ENCODE measurements around the gene GZMM.
A peak's percentile ranks its signal among the peaks of the same experiment; 100 is the strongest.

Gene GZMM

DNA sequence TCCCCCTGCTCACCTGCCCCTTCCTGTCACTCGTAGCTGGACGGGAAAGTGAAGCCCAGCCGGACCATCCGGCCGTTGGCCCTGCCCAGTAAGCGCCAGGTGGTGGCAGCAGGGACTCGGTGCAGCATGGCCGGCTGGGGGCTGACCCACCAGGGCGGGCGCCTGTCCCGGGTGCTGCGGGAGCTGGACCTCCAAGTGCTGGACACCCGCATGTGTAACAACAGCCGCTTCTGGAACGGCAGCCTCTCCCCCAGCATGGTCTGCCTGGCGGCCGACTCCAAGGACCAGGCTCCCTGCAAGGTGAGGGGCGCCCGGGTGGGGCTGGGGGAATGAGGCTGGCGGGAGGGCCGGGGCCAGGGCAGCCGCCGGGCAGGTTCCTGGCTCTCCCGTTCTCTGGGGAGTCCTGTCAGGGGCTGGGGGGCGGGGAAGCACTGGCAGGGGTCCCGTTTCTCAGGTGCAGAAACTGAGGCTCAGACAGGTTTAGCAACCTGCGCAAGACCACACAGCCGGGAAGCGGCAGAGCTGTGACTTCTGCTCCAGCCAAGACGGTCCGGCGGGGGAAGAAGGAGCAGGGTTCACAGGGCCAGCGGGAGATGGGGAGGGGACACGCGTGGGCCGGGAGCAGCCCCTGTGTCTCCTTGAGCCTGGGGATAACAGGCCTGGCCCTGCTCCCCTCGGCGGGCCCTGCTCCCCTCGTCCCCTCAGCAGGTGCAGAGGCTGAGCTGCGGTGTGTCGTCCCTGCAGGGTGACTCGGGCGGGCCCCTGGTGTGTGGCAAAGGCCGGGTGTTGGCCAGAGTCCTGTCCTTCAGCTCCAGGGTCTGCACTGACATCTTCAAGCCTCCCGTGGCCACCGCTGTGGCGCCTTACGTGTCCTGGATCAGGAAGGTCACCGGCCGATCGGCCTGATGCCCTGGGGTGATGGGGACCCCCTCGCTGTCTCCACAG is 5.3 kb downstream of the GZMM start:
- intact Hi-C loops (cut with DNase I) = no loop called here
- DNase-seq = no peak

DNA sequence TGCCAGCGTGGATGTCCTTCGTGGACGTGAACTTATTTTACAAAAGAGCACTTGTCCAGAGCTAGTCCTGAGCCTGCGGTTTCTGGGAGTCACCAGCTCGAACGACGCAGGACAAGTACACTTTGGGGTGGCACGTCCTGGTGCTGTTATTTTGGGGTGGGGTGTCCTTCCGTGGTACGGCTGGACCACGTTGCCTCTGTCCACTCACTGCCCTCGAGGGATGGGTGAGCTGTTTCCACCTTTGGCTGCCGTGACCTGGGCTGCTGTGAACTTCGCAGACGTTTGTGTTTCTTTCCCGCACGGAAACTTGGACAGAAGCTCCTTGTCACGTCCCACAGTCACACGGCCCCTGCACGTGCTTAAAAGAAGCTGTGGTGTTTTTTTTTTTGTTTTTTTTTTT is 11.0 kb downstream of the GZMM start:
- DNase-seq = no peak
- intact Hi-C loops (cut with DNase I) = no loop called here

DNA sequence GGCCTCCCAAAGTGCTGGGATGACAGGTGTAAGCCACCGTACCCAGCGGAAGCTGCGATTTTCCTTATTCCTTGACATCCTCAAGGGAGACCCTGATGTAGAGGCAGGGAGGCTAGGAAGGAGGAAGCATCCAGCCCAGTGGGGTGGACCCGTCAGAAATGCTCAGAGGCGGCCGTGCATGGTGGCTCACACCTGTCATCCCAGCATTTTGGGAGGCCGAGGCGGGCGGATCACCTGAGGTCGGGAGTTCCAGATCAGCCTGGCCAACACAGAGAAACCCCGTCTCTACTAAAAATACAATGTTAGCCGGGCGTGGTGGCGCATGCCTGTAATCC is 11.6 kb downstream of the GZMM start:
- DNase-seq = no peak
- intact Hi-C loops (cut with DNase I) = no loop called here

DNA sequence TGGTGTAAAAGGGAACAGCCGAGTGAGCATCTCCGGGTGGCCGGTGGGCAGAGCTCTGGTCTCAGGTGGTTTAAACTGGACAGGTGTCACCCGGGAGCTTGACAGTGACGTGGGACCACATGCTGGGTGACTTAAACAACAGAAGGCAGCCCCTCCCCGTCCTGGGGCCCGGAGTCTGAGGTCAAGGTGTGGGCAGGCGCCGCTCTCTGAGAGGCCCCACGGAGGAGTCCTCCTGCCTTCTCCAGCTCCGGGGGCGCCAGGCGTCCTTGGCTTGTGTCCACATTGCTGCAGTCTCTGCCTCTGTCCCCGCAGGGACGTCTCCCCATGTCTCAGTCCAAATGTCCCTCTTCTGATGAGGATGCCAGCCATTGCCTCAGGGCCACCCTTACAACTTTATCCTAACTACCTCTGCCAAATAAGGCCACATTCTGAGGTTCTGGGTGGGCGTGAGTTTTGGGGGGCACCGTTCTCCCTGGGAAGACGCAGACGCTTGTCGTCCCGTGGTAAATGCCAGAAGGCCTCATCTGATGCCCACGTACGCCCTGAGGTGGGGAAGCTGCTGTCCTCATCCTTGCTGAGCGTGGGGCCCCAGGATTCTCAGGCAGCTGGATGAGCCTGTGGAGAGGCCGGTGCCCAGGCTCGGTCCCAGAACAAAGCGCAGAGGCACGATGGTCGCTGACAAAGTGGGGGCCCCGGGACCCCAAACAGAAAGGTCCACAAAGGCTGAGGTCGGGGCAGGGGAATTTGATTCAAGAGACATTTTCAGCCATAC is 12.9 kb downstream of the GZMM start:
- intact Hi-C loops (cut with DNase I) = no loop called here

DNA sequence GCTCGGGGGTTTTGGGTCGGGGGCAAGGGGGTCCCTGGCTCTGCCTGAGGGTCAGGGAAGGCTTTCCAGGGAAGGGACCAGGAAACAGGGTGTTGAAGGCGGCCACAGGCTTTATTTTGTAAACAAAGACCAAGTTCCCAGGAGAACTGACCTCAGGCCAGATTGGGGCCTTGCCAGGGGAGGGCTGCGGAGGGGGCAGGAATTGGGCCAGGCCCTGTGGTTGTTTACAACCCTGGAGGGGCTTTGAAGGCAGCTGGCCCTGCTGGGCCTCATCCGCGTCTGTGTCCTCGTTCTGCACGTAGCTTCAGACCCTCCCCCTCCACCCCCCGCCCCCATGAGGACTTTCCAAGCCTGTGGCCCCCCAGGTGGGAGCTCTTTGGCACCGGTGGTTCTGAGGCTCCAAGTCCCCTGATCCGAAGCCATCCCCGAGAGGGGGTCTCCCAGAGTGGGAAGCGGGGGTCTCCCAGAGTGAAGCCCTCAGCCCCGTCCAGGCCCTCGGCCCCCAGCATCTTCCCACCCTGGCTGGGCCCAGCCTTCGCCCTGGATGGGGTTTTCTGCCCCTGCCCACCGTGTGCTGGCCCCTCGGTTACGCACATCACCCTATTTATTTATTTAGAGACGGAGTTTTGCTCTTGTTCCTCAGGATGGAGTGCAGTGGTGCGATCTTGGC is 15.1 kb downstream of the GZMM start:
- intact Hi-C loops (cut with DNase I) = no loop called here
- DNase-seq = peak in 8 of 42 donors; percentile 35 to 56 (median 40)

More for the DNA sequence above, 12.9 kb downstream of the GZMM start:
- DNase-seq = no peak

DNA sequence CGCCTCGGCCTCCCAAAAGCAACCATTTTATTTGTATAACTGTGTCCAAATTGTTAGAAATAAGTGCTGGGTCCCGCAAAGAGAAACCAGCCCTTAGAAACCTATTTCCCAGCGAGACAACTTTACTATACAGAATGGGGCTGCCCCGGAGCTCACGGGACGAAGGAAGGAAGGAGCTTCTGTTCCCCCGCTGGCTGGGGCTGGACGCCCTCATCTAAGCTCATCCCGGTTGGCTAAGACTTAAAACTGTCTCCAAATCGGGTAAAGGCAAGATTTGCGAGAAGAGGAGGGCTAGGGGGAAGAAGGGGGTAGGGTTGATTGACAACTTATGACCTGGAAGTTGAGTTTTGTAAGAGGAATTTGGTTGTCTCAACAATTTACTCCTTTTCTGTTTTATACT is 16.3 kb downstream of the GZMM start:
- intact Hi-C loops (cut with DNase I) = no loop called here
- DNase-seq = no peak

DNA sequence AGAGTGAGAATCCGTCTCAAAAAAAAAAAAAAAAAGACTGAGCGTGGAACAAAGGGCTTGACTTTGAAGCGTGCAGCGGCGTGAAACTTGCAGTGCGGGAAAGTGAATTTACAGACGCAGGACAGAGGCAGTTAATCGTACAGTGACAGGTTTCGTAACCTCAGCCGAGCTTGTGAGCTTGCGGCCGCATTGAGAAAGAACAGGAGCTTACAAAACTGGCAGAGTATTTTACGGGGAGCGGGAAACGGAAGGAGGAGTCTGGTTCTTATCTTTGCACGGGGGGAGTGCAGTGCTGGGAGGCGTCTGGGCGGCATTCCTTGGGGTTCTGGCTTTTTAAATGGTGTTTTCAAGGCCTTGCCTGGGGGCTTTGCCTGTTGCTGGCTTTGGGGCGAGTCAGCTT is 22.6 kb downstream of the GZMM start:
- peak in 1 of 42 donors; percentile 2 for DNase-seq
- intact Hi-C loops (cut with DNase I) = no loop called here

DNA sequence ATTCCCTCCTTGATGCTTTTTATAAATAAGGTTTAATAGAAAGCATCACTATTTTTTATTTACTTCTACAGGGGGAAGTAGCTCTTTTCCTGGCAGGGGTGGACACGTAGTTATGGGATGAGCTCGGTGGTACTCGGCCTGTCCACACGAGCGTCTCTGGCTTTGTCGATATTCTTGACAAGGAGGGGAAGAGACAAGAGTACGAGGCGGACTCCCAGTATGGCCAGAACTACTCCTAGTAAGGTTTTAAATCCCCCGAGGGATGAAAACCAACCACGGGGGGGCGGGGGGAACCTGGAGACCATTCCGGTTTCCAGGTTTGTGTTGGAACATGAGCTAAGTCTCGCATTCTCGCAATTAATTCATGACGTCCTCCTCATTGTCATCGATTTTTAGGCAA is 23.0 kb downstream of the GZMM start:
- peak in 1 of 42 donors; percentile 2 for DNase-seq
- intact Hi-C loops (cut with DNase I) = no loop called here

DNA sequence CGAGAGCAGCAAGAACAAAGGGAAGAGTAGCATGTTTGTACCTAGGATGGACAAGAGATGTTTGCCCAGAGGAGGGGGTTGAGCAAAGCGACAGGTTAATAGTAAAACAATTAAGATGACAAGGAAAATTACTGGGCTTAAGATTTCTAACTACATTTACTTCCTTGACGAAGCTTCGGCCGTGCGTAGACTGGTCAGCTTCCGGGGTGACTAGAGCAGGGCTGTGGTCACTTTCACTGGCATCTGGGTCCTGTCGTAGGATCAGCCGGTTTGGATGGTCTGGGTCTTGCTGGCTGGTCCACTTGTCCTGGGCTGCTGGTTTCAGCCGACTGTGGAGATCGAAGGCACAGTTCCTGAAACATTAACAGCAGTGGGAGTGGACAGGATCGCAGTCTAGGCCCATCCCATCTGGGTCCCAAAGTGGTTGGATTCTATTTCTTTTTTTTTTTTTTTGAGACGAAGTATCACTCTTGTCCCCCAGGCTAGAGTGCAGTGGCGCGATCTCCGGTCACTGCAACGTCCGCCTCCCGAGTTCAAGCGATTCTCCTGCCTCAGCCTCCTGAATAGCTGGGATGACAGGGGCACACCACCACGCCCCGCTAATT is 23.5 kb downstream of the GZMM start:
- intact Hi-C loops (cut with DNase I) = no loop called here
- DNase-seq = no peak

DNA sequence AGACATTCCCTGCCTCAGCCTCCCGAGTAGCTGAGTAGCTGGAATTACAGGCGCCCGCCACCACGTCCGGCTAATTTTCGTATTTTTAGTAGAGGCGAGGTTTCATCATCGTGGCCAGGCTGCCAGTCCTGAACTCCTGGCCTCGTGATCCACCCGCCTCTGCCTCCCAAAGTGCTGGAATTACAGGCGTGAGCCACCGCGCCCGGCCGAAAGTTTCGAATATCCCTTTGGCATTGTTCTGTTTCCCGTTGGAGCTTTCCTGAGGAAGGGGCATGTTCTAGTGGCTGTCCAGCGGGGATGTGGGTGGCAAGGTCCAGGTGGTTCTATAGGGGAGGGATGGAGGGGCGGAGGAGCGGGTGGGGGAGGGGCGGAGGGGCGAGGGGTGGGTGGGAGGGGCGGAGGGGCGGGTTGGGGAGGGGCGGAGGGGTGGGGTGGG is 26.4 kb downstream of the GZMM start:
- DNase-seq = peak in 1 of 42 donors; percentile 1
- intact Hi-C loops (cut with DNase I) = loop anchor here (5.0 kb wide), 1 partner anchor 38 kb away; the partner anchor contains the start of gene CDC34

DNA sequence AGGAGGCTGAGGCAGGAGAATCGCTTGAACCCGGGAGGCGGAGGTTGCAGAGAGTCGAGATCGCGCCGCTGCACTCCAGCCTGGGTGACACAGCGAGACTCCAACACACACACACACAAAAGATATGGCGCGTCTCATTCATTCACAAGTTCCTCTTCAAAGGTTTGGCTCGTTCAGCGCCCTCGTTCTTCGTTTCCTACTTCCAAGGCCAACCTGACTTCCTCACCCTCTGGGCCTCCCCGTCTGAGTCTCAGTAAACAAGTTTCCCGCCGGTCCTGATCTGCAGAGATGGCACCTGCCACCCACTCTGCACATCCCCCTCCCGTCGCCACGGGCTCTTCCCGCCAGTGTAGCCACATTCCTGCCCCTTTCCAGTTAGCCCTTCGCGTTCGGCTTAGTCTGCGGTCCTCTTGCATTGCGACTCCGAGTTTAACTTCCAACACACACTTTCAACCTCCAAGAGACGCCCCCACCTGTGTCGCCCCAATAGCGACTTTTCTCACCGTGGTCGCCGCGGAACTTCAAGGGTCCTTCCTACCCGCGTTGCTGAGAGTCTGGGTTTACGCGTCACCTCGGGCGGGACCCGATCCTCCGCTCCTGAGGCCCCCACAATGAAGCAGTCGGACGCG is 27.2 kb downstream of the GZMM start:
- intact Hi-C loops (cut with DNase I) = loop anchor here (5.0 kb wide), 1 partner anchor 39 kb away; the partner anchor contains the start of gene CDC34

DNA sequence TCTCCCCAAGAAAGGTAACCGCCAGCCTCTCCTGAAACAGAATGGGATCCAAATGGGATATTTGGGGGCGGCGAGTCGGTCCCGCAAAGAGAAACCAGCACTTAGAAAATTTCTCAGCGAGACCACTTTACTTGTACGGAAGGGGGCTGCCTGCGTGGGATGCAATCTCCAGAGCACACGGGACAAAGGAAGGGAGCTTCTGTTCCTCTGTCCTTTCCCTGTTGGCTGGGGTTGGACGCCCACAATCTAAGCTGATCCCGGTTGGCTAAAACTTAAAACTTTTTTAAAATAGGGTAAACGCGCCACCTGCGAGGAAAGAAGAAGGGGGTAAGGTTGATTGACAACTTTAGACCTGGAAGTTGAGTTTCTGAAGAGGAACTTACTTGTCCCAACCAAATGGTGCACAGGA is 27.7 kb downstream of the GZMM start:
- DNase-seq = peak in 1 of 42 donors; percentile 4

More for the DNA sequence above, 27.2 kb downstream of the GZMM start:
- peak in 4 of 42 donors; percentile 5 to 41 (median 20) for DNase-seq

DNA sequence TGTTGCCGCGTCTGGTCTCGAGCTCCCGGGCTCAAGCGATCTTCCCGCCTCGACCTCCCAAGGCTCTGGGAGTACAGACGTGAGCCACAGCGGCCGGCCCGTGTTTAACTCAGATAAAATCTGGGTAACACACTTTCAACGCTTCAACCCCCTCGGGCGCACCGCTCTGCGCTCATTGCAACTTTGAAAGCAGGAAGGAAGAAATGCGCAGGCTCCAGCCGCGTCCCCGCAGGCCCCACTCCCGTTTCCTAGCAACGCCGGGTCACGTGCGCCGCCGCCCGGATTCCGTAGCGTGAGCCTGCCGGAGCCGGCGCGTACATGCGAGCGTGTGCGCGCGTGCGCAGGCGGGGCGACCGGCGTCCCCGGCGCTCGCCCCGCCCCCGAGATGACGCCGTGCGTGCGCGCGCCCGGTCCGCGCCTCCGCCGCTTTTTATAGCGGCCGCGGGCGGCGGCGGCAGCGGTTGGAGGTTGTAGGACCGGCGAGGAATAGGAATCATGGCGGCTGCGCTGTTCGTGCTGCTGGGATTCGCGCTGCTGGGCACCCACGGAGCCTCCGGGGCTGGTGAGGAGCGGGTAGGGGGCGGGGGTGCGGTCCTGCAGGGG is 28.4 kb downstream of the GZMM start, which contains the start of gene BSG:
BSG (plus strand) TSS at position 457 of the 603 bp plus-strand sequence; CDS start at position 496, 39 bp downstream.
- peak; percentile 93 to 100 (median 98) for DNase-seq
- intact Hi-C loops (cut with DNase I) = loop anchor here (5.0 kb wide), 1 partner anchor 40 kb away; the partner anchor contains the start of gene CDC34

More for the DNA sequence above, 27.7 kb downstream of the GZMM start:
- intact Hi-C loops (cut with DNase I) = loop anchor here (5.0 kb wide), 1 partner anchor 39 kb away; the partner anchor contains the start of gene CDC34

DNA sequence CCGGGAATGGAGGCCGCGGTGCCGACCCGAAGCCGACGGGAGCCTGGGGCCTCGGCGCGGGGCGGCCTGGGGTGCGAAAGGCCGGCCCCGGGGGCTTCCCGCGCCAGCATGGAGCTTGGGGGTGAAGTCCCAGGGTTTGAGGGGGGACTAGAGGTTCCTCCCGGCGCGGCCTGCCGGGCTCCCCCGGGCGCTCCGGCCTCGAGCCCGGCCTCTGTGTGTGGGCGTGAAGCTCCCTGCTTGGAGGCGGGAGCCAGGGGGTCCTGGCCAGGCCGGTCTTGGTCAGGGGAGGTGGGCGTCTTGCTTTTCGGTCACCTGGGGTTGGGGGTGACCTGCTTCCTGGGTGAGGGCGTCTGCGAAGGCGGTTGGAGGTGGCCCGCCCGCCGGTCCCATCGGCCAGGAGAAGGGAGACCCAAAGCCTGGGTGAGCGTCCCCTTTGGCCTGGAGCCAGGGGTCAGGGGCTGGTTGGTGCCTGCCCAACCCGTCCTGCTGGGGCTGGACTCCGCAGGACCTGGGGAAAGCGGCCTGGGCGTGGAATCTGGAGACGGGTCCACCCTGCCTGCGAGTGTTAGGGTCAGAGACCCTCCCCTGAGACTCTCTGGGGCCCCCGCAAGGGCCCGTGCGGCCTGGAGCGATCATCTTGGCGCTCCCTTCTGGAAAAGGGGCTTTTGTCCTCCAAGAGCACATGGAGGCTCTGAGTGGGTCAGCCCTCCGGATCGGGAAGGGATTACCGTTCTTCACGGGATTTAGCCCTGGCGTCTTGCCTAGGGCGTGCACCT is 29.1 kb downstream of the GZMM start:
- intact Hi-C loops (cut with DNase I) = loop anchor here (5.0 kb wide), 1 partner anchor 41 kb away; the partner anchor contains the start of gene CDC34
- DNase-seq = peak in 13 of 42 donors; percentile 20 to 64 (median 43)

DNA sequence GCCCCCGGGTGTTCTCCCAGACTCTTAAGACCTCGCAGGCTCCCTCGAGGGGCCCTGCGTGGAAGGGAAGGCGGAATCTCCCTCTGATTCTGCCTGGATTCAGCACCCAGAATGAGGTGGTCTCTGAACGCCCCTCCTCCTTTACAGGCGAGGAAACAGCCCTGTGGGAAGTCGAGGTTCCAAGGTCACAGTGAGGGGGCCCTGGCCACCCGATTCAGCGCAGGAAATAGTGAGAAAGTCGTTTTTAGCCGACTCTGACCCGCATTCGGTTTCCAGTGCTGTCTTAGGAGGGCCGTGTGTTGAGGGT is 29.6 kb downstream of the GZMM start:
- intact Hi-C loops (cut with DNase I) = loop anchor here (5.0 kb wide), 1 partner anchor 41 kb away; the partner anchor contains the start of gene CDC34

DNA sequence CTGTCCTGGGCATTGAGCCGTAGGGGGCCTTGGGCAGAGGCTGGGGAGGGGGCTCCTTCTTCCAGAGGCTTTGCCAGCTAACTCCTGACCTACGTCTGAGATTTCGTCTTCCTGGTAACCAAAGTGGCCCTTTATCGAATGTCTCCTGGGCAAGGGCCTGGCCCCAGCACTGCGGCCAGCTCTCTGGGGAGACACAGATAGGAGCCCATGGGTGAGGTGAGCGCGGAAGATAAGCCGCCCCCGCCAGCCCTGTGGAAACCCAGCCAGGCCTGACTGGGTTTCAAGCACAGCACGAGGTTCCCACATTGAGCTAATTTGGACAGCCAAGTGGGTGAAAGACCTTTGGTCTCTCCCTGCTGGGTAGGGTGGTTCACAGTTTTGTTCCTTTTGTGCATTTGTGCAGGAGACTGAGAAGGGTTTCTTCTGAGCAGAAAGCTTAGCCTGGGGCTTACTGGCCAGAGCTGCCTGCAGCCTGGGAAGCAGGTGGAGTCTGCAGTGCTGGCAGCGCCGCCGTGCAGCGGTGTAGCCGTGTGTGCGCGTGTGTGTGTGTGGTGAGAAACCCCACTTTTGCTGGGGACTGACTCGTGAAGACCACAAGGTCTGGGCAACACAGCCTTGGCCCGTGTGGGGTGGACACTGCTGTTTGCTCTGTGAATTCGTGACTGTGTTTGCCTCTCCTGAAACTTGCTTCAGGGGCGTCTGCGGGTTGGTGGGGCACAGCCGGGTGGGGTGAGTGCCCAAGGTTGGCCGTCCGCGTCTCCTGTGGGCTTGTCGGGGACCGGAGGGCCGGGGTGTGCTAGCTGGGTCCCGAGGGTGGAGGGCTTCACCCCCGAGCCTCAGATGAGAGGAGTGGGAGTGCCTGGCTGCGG is 31.0 kb downstream of the GZMM start:
- intact Hi-C loops (cut with DNase I) = loop anchor here (5.0 kb wide), 1 partner anchor 43 kb away; the partner anchor contains the start of gene CDC34
- peak in 25 of 42 donors; percentile 31 to 69 (median 52) for DNase-seq

More for the DNA sequence above, 29.6 kb downstream of the GZMM start:
- DNase-seq = peak in 2 of 42 donors; percentile 39 to 41

Data from head of caudate nucleus (tissue), 42 donors.